ENCODE data around the gene PHF14. TPM values are rescaled to one million over a fixed set of nuclear protein-coding genes. Genes with fewer than 3 reads are reported as not detected.

PHF14 gene
- total RNA-seq, 1 experiment from 2014 or later: 43.6 TPM

GRCh38 chr7:11170863-11171568, 197.3 kb downstream of the PHF14 start:
- DNase-seq (ENCODE audit: extremely low read depth, low read depth): no peak

- DNase-seq (ENCODE audit: extremely low read depth, low read depth): no peak
Observed at GRCh38 chr7:11171569-11172192, 198.0 kb downstream of the PHF14 start.

GRCh38 chr7:11172835-11173234, 199.2 kb downstream of the PHF14 start:
- DNase-seq (ENCODE audit: extremely low read depth, low read depth): no peak

GRCh38 chr7:11175371-11175770, 201.7 kb downstream of the PHF14 start:
- no peak for DNase-seq (ENCODE audit: extremely low read depth, low read depth)

GRCh38 chr7:11175887-11176286, 202.2 kb downstream of the PHF14 start:
- DNase-seq (ENCODE audit: extremely low read depth, low read depth): no peak

- DNase-seq (ENCODE audit: extremely low read depth, low read depth): no peak
Observed at GRCh38 chr7:11176985-11177555, 203.4 kb downstream of the PHF14 start.

- DNase-seq (ENCODE audit: extremely low read depth, low read depth): no peak
Observed at GRCh38 chr7:11177793-11178192, 204.1 kb downstream of the PHF14 start.

- no peak for DNase-seq (ENCODE audit: extremely low read depth, low read depth)
Observed at GRCh38 chr7:11181590-11181989, 207.9 kb downstream of the PHF14 start.

GRCh38 chr7:11182736-11183135, 209.1 kb downstream of the PHF14 start:
- DNase-seq (ENCODE audit: extremely low read depth, low read depth): no peak

- no peak for DNase-seq (ENCODE audit: extremely low read depth, low read depth)
Observed at GRCh38 chr7:11185179-11185815, 211.6 kb downstream of the PHF14 start.

- DNase-seq (ENCODE audit: extremely low read depth, low read depth): no peak
Observed at GRCh38 chr7:11188529-11189310, 215.0 kb downstream of the PHF14 start.

GRCh38 chr7:11191081-11191480, 217.4 kb downstream of the PHF14 start:
- DNase-seq (ENCODE audit: extremely low read depth, low read depth): no peak

- DNase-seq (ENCODE audit: extremely low read depth, low read depth): no peak
Observed at GRCh38 chr7:11191574-11192220, 218.0 kb downstream of the PHF14 start.

- DNase-seq (ENCODE audit: extremely low read depth, low read depth): no peak
Observed at GRCh38 chr7:11192506-11192905, 218.8 kb downstream of the PHF14 start.

- DNase-seq (ENCODE audit: extremely low read depth, low read depth): no peak
Observed at GRCh38 chr7:11193131-11193867, 219.6 kb downstream of the PHF14 start.

GRCh38 chr7:11193888-11194287, 220.2 kb downstream of the PHF14 start:
- no peak for DNase-seq (ENCODE audit: extremely low read depth, low read depth)

- no peak for DNase-seq (ENCODE audit: extremely low read depth, low read depth)
Observed at GRCh38 chr7:11194492-11194891, 220.8 kb downstream of the PHF14 start.

- DNase-seq (ENCODE audit: extremely low read depth, low read depth): no peak
Observed at GRCh38 chr7:11195502-11195901, 221.8 kb downstream of the PHF14 start.

- DNase-seq (ENCODE audit: extremely low read depth, low read depth): no peak
Observed at GRCh38 chr7:11196143-11196542, 222.5 kb downstream of the PHF14 start.

GRCh38 chr7:11203224-11203623, 229.6 kb downstream of the PHF14 start:
- no peak for DNase-seq (ENCODE audit: extremely low read depth, low read depth)

All from NCI-H460 (cell line).